Effector memory CD8-positive, alpha-beta T cell (primary cell): ENCODE results near the gene BPGM.

ENCODE experiments used
- ATAC-seq: fragments of 150-1000 bp; cut with Tn5 transposase; replicated peaks from 2 replicates; pipeline ENCODE4 v1.10.0; 2021; ENCODE audit warnings: mild to moderate bottlenecking, moderate library complexity
- DNase-seq, 3 experiments: peaks; one replicate each; pipeline ENCODE4 v3.0.0; 2021
- H3K27ac Mint-ChIP-seq, 2 donors: one replicate each; pipeline ENCODE4 v1.8.0; 2022; ENCODE audit warnings: mild to moderate bottlenecking in 2 of 2, mixed read lengths in 2 of 2, moderate library complexity in 2 of 2
- H3K27me3 Mint-ChIP-seq, 2 donors: one replicate each; pipeline ENCODE4 v1.8.0; 2022; ENCODE audit warnings: mixed read lengths in 2 of 2
- H3K36me3 Mint-ChIP-seq: one replicate; pipeline ENCODE4 v1.8.0; 2022; ENCODE audit warnings: mild to moderate bottlenecking, moderate library complexity, mixed read lengths; ENCODE audit not compliant: insufficient read depth
- H3K4me1 Mint-ChIP-seq, 2 donors: one replicate each; pipeline ENCODE4 v1.8.0; 2022; ENCODE audit warnings: low read depth in 2 of 2, mixed read lengths in 2 of 2
- H3K4me3 Mint-ChIP-seq, 2 donors: one replicate each; pipeline ENCODE4 v1.8.0; 2022; ENCODE audit warnings: mild to moderate bottlenecking in 2 of 2, mixed read lengths in 2 of 2, moderate library complexity in 2 of 2
- H3K9me3 Mint-ChIP-seq, 2 donors: one replicate each; pipeline ENCODE4 v1.8.0; 2022; ENCODE audit warnings: mixed read lengths in 2 of 2
- total RNA-seq, 9 experiments: gene quantifications; one replicate each; lab custom pipeline; 2026; lab: John Stamatoyannopoulos, UW

The BPGM gene
- 24.7 to 54.4 (median 33.0) reads per million in 9 experiments for total RNA-seq

- no peaks in the 10 kb centered on the region for H3K27me3 Mint-ChIP-seq
- ATAC-seq (peak; percentile 94), DNase-seq (peak; percentile 96 to 97 (median 97))
- H3K4me3 Mint-ChIP-seq: no peak within 1 kb of the TSS
- H3K36me3 Mint-ChIP-seq: peaks cover 8% of the 10 kb centered on the region
- peaks cover 17 to 19% of the 10 kb centered on the region in 2 donors for H3K4me1 Mint-ChIP-seq
- no peaks in the 10 kb centered on the region for H3K9me3 Mint-ChIP-seq
- H3K27ac Mint-ChIP-seq: no peak within 1 kb of the TSS
Measured at GRCh38 chr7:134646425-134647305, at the start of gene BPGM. Gene BPGM (plus strand): TSS chr7:134646853. CDS start chr7:134661508, 14,655 bp downstream.

- peaks cover 45 to 61% of the 10 kb centered on the region in 2 donors for H3K27me3 Mint-ChIP-seq
- H3K4me3 Mint-ChIP-seq: no peak overlapping the region
- no peak for ATAC-seq
- no peaks in the 10 kb centered on the region for H3K4me1 Mint-ChIP-seq
- H3K27ac Mint-ChIP-seq: no peak overlapping the region
- H3K9me3 Mint-ChIP-seq: peaks cover 0 to 3% of the 10 kb centered on the region in 2 donors
- DNase-seq: no peak
- H3K36me3 Mint-ChIP-seq: no peaks in the 10 kb centered on the region
Measured at GRCh38 chr7:134599371-134599770, 47.3 kb upstream of the BPGM start.

GRCh38 chr7:134601459-134601858 is 45.2 kb upstream of the BPGM start:
- DNase-seq: no peak
- Mint-ChIP-seq H3K36me3 (no peaks in the 10 kb centered on the region), H3K27me3 (peaks cover 63 to 75% of the 10 kb centered on the region in 2 donors), H3K4me1 (peaks cover 1 to 3% of the 10 kb centered on the region in 2 donors), H3K9me3 (peaks cover 0 to 3% of the 10 kb centered on the region in 2 donors), H3K4me3 (no peak overlapping the region), H3K27ac (no peak overlapping the region)
- no peak for ATAC-seq

- ATAC-seq: no peak
- peaks cover 65 to 71% of the 10 kb centered on the region in 2 donors for H3K27me3 Mint-ChIP-seq
Measured at GRCh38 chr7:134602881-134603451, 43.7 kb upstream of the BPGM start.

GRCh38 chr7:134605978-134606923 is 40.4 kb upstream of the BPGM start:
- peaks cover 3 to 4% of the 10 kb centered on the region in 2 donors for H3K4me1 Mint-ChIP-seq
- no peak overlapping the region for H3K27ac Mint-ChIP-seq
- peak; percentile 93 for ATAC-seq
- peak; percentile 55 to 56 (median 55) for DNase-seq
- peaks cover 63 to 66% of the 10 kb centered on the region in 2 donors for H3K27me3 Mint-ChIP-seq
- no peaks in the 10 kb centered on the region for H3K9me3 Mint-ChIP-seq
- no peaks in the 10 kb centered on the region for H3K36me3 Mint-ChIP-seq
- no peak overlapping the region for H3K4me3 Mint-ChIP-seq

More at GRCh38 chr7:134602881-134603451, 43.7 kb upstream of the BPGM start:
- DNase-seq: no peak
- Mint-ChIP-seq H3K27ac (no peak overlapping the region), H3K4me3 (no peak overlapping the region), H3K4me1 (peaks cover 3 to 4% of the 10 kb centered on the region in 2 donors), H3K36me3 (no peaks in the 10 kb centered on the region), H3K9me3 (peaks cover 0 to 3% of the 10 kb centered on the region in 2 donors)

- ATAC-seq (no peak), DNase-seq (no peak)
- H3K27me3 Mint-ChIP-seq: peaks cover 48 to 54% of the 10 kb centered on the region in 2 donors
- no peak overlapping the region for H3K4me3 Mint-ChIP-seq
- H3K4me1 Mint-ChIP-seq: no peaks in the 10 kb centered on the region
- no peaks in the 10 kb centered on the region for H3K9me3 Mint-ChIP-seq
- H3K27ac Mint-ChIP-seq: no peak overlapping the region
- no peaks in the 10 kb centered on the region for H3K36me3 Mint-ChIP-seq
Measured at GRCh38 chr7:134611611-134612151, 35.0 kb upstream of the BPGM start.

- H3K27ac Mint-ChIP-seq: no peak overlapping the region
Measured at GRCh38 chr7:134612197-134612596, 34.5 kb upstream of the BPGM start.

GRCh38 chr7:134613623-134614347 is 32.9 kb upstream of the BPGM start:
- Mint-ChIP-seq H3K4me1 (no peaks in the 10 kb centered on the region), H3K9me3 (no peaks in the 10 kb centered on the region), H3K27me3 (peaks cover 45 to 46% of the 10 kb centered on the region in 2 donors), H3K36me3 (no peaks in the 10 kb centered on the region), H3K4me3 (no peak overlapping the region), H3K27ac (no peak overlapping the region)
- DNase-seq (no peak), ATAC-seq (no peak)

More at GRCh38 chr7:134612197-134612596, 34.5 kb upstream of the BPGM start:
- no peaks in the 10 kb centered on the region for H3K36me3 Mint-ChIP-seq
- ATAC-seq: no peak
- no peak for DNase-seq
- H3K4me1 Mint-ChIP-seq: no peaks in the 10 kb centered on the region
- no peak overlapping the region for H3K4me3 Mint-ChIP-seq
- peaks cover 49 to 50% of the 10 kb centered on the region in 2 donors for H3K27me3 Mint-ChIP-seq
- H3K9me3 Mint-ChIP-seq: no peaks in the 10 kb centered on the region

- ATAC-seq (no peak), DNase-seq (no peak)
- no peaks in the 10 kb centered on the region for H3K36me3 Mint-ChIP-seq
- H3K9me3 Mint-ChIP-seq: no peaks in the 10 kb centered on the region
- no peak overlapping the region for H3K4me3 Mint-ChIP-seq
- H3K4me1 Mint-ChIP-seq: no peaks in the 10 kb centered on the region
- H3K27ac Mint-ChIP-seq: no peak overlapping the region
- H3K27me3 Mint-ChIP-seq: peaks cover 32 to 37% of the 10 kb centered on the region in 2 donors
Measured at GRCh38 chr7:134616611-134617010, 30.0 kb upstream of the BPGM start.

- H3K9me3 Mint-ChIP-seq: no peaks in the 10 kb centered on the region
- H3K4me1 Mint-ChIP-seq: no peaks in the 10 kb centered on the region
- H3K27me3 Mint-ChIP-seq: peaks cover 43 to 54% of the 10 kb centered on the region in 2 donors
- H3K36me3 Mint-ChIP-seq: no peaks in the 10 kb centered on the region
- H3K4me3 Mint-ChIP-seq: no peak overlapping the region
- DNase-seq: no peak
- no peak overlapping the region for H3K27ac Mint-ChIP-seq
- ATAC-seq: no peak
Measured at GRCh38 chr7:134618756-134619530, 27.7 kb upstream of the BPGM start.

- no peak for ATAC-seq
- Mint-ChIP-seq H3K4me3 (no peak overlapping the region), H3K27me3 (peaks cover 37 to 58% of the 10 kb centered on the region in 2 donors), H3K4me1 (no peaks in the 10 kb centered on the region), H3K9me3 (no peaks in the 10 kb centered on the region), H3K36me3 (no peaks in the 10 kb centered on the region), H3K27ac (no peak overlapping the region)
- DNase-seq: no peak
Measured at GRCh38 chr7:134619627-134620331, 26.9 kb upstream of the BPGM start.
